AG08396 (cell line): ENCODE results near the gene SMIM33.
A peak's percentile ranks its signal among the peaks of the same experiment; 100 is the strongest.
"Not testable (repeated sequence)": the region's sequence is repeated elsewhere in the genome, so short reads cannot be mapped to it uniquely, and the experiment has no call there.

ENCODE experiments used
- DNase-seq: peaks from one replicate; pipeline ENCODE4 v3.0.0; 2012; ENCODE audit warnings: low spot score, mixed read lengths

Gene SMIM33

DNA sequence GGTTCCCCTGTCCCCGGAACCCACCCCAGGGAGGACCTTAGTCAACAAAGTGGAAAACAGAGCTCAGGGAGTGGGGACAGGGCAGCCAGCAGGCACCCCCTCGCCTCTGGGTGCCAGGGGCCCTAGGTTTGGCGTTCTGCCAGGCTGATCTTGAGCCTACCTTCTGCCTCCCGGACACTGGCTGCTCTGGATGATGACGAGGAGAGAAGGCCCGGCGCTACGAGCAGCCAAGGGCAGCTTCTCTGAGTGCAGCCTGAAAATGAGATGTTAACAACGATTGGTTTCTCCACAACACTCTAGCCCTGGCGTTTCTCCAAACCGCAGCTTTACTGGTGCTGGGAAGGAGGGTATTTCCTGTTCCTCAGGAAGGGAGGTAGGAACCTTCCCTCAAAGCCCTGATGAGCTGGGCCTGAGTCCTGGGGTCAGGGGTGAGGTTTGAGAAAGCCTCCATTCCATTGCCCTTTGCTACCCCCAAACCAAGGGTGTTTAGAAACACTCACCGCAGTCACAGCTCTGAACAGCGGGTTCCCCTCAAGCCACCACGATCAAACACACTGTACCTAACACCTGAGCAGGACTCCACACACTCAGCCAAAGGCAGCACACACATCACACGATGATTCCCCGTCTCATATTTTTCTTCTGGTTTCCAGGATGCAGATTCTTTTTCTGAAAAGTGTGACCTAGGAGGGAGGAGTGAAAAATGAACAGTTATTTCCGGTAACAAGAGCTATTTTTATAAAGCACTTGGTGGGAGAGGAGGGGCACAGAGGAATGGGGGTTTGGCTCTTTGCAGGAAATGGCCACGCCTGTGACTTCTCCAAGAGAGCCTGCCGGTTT, 11.5 kb downstream of the SMIM33 start, which contains the start of gene STING1:
TSS of gene STING1 (minus strand) at position 709 of the 840 bp plus-strand sequence. CDS start 1,054 bp downstream, outside the sequence.
- DNase-seq: peak; percentile 88

DNA sequence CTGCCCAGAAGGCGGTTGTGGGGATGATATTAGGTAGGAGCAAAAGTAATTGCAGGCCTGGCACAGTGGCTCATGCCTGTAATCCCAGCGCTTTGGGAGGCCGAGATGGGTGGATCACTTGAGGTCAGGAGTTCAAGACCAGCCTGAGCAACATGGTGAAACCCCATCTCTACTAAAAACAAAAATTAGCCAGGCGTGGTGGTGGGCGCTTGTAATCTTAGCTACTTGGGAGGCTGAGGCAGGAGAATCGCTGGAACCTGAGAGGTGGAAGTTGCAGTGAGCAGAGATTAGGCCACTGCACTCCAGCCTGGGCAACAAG, 12.0 kb downstream of the SMIM33 start:
- not testable (repeated sequence) for DNase-seq

DNA sequence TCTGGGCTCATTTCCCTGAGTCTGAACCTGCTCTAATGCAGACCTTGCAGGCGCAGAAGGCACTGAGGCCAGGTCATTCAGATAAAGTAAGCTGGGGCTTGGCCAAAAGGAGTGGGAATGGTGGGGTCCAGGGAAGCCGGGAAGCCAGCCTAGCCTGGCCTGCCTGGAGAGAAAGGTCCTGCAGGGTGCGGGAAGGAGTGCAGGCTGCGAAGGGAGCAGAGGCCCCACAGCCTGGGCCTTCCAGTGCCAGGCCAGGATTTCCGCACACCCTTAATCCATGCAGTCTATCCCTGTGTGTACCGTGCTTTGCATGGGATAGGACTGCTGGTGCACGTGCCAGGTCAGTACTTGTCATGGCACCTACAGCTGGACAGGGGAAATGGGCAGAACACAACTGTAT, 15.4 kb downstream of the SMIM33 start:
- DNase-seq: no peak

DNA sequence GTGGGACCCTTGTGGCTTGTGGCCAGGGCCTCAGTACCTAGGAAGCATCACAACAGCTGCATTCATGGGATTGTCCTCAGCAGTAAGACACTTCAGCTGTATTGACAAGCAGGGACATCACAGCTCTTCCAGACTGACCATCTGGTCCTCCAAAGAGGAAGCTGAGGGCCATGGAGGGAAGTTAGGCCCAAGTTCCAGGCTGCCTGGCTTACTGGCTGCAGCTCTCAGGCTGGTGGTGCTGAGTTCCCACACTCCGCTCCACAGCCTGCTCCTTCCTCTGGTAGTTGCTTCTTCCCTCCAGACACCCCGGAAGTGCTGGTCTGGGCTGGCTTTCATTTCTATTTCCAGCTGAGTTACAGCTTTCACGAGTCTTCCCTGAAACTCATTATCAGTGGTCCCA, 17.5 kb downstream of the SMIM33 start:
- DNase-seq: no peak

DNA sequence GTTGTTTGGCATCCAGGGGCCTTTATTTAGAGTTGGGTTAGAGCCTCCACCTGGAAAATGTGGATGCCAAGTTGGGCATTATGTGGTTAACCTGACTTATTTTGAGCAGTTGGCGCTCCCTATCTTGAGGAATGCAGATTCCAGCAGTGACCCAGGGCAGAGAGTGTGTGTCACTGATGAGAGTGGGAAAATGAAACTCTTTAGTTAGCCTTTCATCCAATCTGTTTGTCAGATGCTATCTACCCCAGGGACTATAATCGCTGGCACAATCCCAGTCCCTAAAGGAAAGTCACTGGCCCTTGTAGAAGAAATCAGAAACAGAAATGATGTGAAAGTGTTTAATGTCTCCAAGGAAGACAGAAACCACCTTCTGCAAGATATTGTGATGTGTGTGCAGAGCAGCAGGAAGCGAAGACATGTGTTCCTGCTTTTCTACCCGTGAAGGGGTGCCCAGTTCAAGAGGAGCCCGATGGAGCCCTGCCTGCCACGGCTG, 21.9 kb downstream of the SMIM33 start:
- DNase-seq: peak; percentile 51

DNA sequence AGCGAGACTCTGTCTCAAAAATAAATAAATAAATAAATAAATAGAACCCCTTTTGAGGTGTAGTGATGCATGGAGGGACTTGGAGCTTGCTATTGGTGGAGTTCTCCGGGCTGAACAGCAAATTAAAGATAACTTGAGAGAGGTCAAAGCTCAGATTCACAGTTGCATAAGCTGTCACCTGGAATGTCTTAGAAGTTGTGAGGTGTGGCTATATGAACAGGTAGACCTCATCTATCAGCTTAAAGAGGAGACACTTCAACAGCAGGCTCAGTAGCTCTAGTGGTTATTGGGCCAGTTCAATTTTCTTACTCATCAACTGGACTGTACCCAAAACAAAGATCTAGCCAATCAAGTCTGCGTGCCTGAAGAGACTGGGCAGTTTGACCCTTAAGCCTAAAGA, 23.5 kb downstream of the SMIM33 start:
- DNase-seq: no peak

DNA sequence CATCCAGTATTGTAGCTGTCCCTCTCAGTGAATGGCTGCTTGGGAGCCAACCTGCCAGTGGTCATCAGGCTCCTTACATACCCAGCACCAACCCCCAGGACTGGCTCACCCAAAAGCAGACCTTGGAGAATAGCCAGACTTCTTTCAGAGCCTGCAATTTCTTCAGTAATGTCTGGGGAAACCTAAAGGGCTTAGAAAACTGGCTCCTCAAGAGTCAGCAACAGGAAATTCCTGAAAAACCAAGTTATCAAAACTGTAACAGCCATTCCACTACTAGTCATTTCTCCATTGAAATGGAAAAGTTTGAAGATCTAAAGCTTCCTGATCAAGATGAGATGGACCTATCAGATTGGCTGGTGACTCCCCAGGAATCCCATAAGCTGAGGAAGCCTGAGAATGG, 24.0 kb downstream of the SMIM33 start:
- no peak for DNase-seq

DNA sequence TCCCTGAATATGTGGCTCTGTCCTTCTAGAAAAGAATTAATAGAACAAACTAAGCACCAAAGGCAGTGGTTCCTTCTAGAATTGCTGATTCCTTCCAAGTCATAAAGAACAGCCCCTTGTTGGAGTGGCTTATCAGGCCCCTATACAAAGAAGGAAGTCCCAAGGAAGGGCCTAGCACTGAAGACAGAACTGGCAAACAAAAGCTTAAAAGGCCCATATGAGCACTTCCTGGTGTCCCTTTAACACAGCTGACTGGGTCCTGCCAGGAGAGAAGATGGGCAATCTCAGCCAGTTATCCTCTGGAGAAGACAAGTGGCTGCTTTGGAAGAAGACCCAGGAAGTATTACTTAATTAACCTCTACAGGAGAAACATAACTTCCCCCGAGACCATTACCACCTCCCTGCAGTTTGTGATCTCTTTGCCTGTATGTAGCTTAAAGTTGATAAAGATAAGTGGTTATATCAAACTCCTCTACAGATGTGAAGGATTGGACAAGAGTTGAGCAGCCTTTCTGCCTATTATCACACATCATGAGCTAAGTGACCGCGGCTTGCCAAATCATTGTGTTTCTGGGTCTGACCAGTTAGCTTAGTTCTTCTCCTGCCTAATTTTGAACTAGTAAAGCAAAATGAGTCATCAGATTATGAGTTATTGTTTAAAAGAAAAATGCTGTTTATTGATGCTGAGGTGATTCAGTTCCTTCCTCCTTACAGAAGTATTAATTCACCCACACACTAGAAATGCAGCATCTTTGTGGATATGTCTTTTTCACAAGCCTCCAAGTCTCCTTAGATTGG, 25.0 kb downstream of the SMIM33 start:
- no peak for DNase-seq

DNA sequence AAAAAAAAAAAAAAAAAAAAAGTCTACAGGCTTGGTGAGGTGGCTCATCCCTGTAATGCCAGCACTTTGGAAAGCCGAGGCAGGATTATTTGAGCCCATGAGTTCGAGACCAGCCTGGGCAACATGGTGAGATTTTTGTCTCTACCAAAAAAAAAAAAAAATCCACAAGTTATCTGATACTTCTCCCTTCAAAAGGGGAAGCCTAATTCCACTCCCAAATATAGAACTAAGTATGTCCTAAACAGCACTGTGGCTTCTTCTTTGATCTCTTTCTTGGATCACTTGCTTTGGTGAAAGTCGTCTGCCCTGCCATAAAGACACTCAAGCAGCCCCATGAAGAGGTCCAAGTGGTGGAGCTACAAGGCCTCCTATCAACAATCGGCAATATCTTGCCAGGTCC, 30.6 kb downstream of the SMIM33 start:
- DNase-seq: no peak

DNA sequence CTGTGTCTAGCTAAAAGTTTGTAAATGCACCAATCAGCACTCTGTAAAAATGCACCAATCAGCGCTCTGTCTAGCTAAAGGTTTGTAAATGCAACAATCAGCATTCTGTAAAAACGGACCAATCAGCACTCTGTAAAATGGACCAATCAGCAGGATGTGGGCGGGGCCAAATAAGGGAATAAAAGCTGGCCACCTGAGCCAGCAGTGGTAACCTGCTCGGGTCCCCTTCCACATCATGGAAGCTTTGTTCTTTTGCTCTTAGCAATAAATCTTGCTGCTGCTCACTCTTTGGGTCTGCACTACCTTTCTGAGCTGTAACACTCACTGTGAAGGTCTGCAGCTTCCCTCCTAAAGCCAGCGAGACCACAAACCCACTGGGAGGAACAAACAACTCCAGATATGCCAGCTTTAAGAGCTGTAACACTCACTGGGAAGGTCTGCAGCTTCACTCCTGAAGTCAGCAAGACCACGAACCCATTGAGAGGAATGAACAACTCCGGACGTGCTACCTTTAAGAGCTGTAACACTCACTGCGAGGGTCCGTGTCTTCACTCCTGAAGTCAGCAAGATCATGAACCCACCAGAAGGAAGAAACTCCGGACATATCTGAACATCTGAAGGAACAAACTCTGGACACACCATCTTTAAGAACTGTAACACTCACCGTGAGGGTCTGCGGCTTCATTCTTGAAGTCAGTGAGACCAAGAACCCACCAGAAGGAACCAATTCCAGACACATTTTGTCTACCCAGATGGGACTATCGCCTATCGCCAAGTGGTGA, 32.4 kb downstream of the SMIM33 start:
- not testable (repeated sequence) for DNase-seq

DNA sequence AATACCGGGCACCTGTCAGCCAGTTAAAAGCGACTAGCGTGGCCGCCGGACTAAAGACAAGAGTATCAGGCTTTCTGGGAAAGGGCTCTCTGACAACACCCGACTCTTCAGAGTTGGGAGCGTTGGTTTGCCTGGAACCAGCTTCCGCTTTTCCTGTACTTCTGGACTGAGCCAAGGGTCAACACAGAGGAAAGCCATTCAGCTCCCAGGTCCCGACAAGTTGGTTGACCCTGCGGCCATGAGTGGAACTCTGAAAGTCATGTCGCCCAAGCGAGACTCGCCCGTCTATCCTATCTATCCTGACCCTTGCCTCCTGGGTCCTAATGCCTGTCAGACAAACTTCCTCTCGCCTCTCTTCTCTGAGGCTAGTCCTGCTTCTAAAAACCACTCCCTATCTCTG, 33.1 kb downstream of the SMIM33 start:
- DNase-seq: not testable (repeated sequence)

DNA sequence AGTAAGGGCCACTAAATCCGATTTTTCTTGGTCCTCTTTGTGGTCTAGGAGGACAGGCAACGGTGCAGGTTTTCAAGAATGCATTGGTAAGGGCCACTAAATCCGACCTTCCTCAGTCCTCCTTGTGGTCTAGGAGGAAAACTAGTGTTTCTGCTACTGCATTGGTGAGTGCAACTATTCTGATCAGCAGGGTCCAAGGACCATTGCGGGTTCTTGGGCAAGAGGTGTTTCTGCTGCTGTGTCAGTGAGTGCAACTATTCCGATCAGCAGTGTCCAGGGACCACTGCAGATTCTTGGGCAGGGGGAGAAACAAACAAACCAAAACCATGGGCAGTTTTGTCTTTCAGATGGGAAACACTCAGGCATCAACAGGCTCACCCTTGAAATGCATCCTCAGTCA, 33.9 kb downstream of the SMIM33 start:
- DNase-seq: not testable (repeated sequence)

DNA sequence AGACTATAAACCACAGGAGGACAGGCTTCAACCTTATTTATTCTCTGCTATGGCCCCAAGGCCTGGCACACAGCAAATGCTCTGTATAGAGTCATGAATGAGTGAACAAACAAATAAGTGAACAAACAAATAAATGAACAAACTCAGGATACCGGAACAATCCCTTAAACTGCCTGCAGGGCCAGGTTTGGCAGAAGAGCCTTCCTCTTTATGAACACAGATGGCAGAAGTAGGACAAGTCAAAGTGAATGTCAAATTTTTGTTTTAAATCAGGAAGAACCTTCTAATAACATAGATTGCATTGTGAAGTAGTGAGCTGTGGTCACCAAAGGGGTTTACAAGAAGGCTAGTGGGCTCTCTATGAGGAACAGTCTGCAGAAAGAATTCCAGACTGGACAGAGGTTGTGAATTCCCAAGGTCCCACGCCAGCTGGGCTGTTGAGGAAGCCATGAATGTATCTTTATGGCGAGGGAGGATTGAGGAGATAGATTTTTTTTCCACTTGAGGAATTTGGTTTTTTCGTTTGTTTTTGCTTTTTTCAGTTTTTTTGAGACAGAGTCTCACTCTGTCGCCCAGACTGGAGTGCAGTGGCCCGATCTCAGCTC, 42.1 kb downstream of the SMIM33 start:
- no peak for DNase-seq

DNA sequence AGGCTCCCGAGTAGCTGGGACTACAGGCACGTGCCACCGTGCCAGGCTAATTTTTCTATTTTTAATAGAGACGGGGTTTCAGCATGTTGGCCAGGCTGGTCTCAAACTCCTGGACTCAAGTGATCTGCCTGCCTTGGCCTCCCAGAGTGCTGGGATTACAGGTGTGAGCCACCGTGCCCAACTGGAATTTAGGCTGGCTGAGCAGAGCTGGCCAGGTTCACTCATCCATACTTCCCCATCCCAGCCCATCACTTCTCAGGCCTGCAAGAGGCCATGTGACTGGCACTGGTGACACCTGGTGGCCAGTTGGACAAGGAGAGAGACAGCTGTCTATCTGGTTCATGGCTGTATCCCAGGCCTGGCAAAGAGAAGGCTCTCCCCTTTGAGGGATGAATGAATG, 42.6 kb downstream of the SMIM33 start:
- peak; percentile 78 for DNase-seq

DNA sequence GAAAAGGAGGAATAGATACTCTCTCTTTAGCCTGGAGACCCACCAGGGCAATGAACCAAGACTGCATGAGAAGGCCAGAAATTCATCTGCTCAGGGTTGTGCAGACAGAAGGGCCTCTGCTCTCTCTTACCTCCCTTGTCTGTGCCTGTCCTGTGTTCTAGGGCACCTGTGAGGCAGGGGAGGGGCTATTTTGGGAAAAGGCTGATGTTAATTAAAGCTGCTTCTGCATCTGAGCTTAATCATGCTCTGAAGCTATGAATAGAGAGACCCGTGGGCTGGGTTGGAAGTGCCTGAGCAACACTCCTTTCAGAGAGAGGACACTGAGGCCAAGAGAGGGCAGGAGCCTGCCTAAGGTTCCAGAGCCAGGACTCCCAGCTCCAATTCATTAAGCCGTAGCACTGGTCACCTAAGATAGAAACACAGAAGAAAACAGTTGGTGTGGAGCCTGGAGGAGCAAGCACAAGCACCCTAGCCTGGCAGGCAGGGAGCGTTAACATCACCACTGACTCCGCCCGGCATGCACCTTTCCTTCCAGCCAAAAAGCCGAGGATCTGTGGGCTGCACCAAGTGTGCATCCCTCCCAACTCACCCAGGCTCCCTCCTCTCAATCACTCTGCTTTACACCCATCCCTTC, 43.2 kb downstream of the SMIM33 start:
- DNase-seq: no peak

DNA sequence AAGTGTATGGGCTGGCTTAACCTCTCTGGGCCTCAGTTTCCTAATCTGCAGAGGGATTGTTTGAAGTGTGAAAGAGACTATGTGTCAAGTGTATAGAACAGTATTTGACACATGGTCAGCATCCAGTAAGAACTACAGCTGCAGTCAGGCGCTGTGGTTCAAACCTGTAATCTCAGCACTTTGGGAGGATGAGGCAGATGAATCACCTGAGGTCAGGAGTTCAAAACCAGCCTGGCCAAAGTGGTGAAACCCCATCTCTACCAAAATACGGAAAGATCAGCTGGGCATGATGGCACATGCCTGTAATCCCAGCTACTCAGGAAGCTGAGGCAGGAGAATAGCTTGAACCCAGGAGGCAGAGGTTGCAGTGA, 43.7 kb downstream of the SMIM33 start:
- no peak for DNase-seq

DNA sequence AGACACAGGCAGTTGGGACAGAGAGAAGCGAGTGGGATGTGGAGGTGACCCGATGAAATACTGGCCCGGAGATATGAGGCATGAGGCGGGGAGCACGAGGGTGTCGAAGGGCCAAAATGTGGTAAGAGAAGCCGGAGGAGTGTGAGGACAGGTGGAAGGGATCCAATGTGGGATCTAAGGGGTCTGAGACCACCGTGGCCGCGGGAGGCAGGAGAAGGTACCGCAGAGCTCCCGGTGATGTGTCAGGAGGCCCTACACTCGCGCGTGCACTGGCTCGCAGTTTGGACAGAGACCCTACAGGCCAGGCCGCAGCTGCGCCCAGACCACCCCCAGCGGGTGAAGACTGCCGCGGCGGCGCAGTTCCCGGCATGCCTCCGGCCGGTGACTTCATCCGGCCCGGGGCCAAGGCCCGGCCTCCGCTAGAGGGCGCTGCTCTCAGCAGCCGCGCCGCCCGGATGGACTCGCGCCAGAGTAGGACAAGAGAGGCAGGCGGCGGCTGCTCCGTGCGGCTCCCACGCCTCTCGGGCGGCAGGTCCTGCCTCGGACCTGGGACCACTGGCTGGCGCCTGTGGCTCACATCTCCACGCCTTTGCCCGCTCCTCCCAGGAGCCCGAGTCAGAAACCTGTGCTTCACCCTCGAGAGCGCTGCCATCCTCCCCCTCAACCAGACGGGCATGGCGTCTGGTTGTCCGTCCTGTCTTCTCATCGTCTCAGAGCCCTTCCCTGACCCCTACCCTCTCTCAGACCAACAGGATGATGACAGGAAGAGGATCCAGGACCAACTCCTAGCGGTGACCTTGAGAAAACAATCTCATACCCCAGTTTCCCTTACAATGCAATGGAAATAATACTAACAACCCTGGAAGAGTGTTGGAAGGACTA, 47.1 kb downstream of the SMIM33 start:
- peak; percentile 96 for DNase-seq
